IMR-90 (cell line): ENCODE measurements around the gene CIART.

Experiments used
- BHLHE40 ChIP-seq: fragments of 150-350 bp; IDR thresholded peaks from 2 replicates; pipeline ENCODE4 v1.6.1; 2016; ENCODE audit warnings: mild to moderate bottlenecking, low read depth, low read length
- CHD1 ChIP-seq: IDR thresholded peaks from 2 replicates; pipeline ENCODE4 v1.6.1; 2012; ENCODE audit warnings: low read depth, low read length, improper control_type of control experiment
- CTCF ChIP-seq: conservative IDR thresholded peaks from 2 replicates; pipeline ENCODE4 v1.5.1; 2012; ENCODE audit warnings: mild to moderate bottlenecking, low read depth, low read length, improper control_type of control experiment
- MAFK ChIP-seq: IDR thresholded peaks from 2 replicates; pipeline ENCODE4 v1.6.1; 2012; ENCODE audit warnings: low read depth, low read length, improper control_type of control experiment
- MXI1 ChIP-seq: IDR thresholded peaks from 2 replicates; pipeline ENCODE4 v1.6.1; 2012; ENCODE audit warnings: low read depth, mild to moderate bottlenecking, low read length, moderate library complexity, borderline replicate concordance
- POLR2A ChIP-seq: IDR thresholded peaks from 2 replicates; pipeline ENCODE4 v1.6.1; 2012; ENCODE audit warnings: mild to moderate bottlenecking, low read depth, low read length
- RCOR1 ChIP-seq: IDR thresholded peaks from 2 replicates; pipeline ENCODE4 v1.6.1; 2012; ENCODE audit warnings: mild to moderate bottlenecking, low read length, improper control_type of control experiment; ENCODE audit not compliant: insufficient replicate concordance
- RFX5 ChIP-seq: IDR thresholded peaks from 2 replicates; pipeline ENCODE4 v1.8.0; 2012; ENCODE audit warnings: low read depth, mild to moderate bottlenecking, low read length, moderate library complexity
- SMC3 ChIP-seq: fragments of 150-350 bp; IDR thresholded peaks from 2 replicates; pipeline ENCODE4 v1.6.1; 2016; ENCODE audit warnings: low read depth, mild to moderate bottlenecking, antibody characterized with exemption, low read length, moderate library complexity
- USF2 ChIP-seq: fragments of 150-350 bp; IDR thresholded peaks from 2 replicates; pipeline ENCODE4 v1.6.1; 2017; ENCODE audit warnings: mild to moderate bottlenecking, antibody characterized with exemption, low read length, low read depth

GRCh38 chr1:150259217-150259616 is 23.1 kb upstream of the CIART start:
- TF ChIP-seq CTCF (no peak), MXI1 (no peak), POLR2A (no peak), BHLHE40 (no peak), USF2 (no peak), SMC3 (no peak), RCOR1 (no peak), RFX5 (no peak), CHD1 (no peak), MAFK (no peak)
